OCI-LY3 (cell line): Measurements from ENCODE around the gene EDN2.

ENCODE experiments used
- EZH2phosphoT487 ChIP-seq: fragments of 200-600 bp; shearing (Covaris generic); IDR thresholded peaks from 2 replicates; pipeline ENCODE4 v1.6.1; 2018; ENCODE audit warnings: antibody characterized with exemption, mixed run types, low read depth
- TF ChIP-seq, protein P1 (sequence below): fragments of 200-600, 300-600 bp; sonication (generic); IDR thresholded peaks from 2 replicates; pipeline ENCODE4 v1.5.1; 2014; ENCODE audit warnings: antibody characterized with exemption, low read length, low read depth

DNA sequence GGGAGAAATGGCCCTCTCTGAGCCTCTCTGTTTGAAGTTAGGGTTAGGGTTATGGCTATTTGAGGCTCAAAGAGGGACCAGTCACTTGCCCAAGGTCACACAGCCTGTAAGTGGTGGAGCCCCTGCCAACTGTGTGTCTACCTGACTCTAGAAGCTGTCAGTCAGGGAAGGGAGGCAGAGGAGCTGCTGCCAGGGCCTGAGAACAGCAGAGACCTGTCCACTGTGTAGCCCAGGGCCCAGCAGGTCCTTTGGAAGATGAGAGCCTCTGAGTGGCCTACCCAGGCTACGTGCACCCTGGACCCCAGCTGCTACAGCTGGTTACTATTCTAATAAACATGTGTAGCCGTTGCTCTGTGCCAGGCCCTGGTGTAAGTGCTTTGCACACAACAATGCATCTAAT is 15.1 kb upstream of the EDN2 start:
- no peak for TF ChIP-seq EZH2phosphoT487
- TF ChIP-seq, protein P1, sequence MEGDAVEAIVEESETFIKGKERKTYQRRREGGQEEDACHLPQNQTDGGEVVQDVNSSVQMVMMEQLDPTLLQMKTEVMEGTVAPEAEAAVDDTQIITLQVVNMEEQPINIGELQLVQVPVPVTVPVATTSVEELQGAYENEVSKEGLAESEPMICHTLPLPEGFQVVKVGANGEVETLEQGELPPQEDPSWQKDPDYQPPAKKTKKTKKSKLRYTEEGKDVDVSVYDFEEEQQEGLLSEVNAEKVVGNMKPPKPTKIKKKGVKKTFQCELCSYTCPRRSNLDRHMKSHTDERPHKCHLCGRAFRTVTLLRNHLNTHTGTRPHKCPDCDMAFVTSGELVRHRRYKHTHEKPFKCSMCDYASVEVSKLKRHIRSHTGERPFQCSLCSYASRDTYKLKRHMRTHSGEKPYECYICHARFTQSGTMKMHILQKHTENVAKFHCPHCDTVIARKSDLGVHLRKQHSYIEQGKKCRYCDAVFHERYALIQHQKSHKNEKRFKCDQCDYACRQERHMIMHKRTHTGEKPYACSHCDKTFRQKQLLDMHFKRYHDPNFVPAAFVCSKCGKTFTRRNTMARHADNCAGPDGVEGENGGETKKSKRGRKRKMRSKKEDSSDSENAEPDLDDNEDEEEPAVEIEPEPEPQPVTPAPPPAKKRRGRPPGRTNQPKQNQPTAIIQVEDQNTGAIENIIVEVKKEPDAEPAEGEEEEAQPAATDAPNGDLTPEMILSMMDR, result no peak
